CD4-positive, alpha-beta T cell treated with Interleukin-10 for 1 hour (primary cell): ENCODE data around the gene LRIT1.
A peak's percentile ranks its signal among the peaks of the same experiment; 100 is the strongest.

Experiments
- DNase-seq: peaks from one replicate; pipeline ENCODE4 v3.0.0-alpha.2; 2020

LRIT1 gene

DNA sequence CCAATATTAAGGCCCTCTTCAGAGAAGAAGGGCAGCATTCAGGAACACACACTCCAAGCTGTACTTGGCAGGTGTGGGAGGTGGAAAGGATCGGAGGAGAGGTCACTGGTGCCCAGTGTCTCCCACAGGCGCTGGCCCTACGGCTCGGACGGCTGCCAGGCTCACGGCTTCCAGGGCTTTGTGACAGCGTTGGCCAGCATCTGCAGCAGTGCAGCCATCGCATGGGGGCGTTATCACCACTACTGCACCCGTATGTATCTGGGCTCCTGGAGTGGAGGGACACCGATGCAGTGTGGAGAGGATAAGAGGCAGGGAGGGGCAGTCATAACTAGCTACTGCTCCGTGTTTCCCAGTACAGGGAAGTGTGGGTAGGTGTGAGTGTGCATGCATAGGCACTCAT lies 7.4 kb upstream of the LRIT1 start:
- DNase-seq, result no peak

- no peak for DNase-seq
Measured at GRCh38 chr10:84247496-84247895, 6.2 kb upstream of the LRIT1 start.

GRCh38 chr10:84244651-84245270 lies 3.4 kb upstream of the LRIT1 start, which contains the start of gene RGR:
Gene RGR, plus strand, starts transcription at chr10:84245053. Its CDS starts 38 bp downstream, at chr10:84245091.
- DNase-seq, result no peak

GRCh38 chr10:84243759-84244158 lies 2.4 kb upstream of the LRIT1 start:
- DNase-seq, result no peak

DNA sequence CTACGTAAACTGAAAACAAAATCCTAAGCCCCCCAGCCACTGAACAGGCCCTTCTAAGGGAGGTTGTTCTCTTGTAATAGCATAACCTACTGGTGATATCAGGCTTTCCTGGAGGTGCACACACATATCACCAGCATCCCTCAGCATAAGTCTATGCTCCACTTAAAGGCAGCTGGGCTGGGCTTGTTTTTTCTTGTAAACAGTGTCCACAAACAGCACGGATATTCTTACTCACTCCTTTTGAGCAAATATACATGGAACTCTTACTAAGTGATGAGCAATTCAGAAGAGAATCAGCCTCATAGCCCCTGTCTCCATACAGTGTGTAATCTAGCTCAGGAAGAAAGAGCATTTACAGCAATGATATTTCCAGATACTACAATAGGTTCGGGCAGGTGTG lies 2.4 kb downstream of the LRIT1 start:
- no peak for DNase-seq

DNA sequence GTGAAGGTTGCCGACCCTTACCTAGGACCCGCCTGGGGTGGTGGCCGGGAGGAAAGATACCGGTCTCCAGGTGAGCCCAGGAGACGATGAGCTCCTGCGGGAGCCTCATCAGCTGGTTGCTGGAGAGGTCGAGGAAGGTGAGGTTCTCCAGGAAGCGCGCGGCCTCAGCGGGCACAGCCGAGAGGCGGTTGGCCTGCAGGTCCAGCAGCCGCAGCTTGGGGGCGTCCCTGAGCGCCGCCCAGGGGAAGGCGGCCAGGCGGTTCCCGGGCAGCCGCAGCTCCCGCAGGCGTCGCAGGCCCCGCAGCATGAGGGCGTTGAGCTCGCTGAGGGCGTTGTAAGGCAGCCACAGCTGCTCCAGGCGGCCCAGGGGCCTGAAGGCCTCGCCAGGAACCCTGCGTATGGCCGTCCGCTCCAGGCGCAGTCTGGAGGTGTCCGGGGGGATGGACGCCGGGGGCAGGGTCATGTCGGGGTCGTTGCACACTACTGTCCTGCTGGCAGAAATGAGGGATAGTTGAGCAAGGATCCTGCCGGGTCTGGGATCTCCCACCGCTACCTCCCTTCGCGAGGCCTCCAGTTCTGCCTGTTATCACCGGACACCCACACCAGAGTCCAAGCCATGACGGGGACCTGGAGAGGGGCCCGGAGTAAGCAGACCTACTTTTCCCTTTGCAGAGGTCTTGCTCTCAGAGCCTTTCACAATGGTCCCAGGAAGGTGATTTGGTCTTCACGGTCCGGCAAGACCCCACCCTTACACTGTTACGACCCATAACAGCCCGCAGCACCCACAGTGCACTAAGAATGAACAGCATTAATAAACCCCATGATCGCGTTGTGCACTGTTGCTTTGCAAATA lies 3.9 kb downstream of the LRIT1 start:
- DNase-seq, result no peak

- DNase-seq, result no peak
Measured at GRCh38 chr10:84236807-84237198, 4.5 kb downstream of the LRIT1 start.

DNA sequence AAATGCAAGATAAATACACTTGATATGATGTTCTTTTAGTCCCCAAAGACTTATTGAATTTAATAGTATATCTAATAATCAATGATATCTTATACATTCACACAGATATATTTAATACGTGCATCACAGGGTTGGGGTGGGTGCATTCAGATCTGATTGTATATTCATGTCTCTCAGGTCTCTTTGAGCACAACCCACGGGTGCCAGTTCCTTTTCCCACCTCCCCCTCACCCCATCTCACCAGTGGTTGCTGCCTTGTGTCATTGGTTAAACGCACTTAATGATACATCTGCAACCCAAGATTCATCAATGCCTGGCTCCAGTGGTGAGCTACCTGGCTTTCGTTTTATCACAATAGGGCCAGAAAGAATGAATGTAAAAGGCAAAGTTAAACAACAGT lies 6.2 kb downstream of the LRIT1 start:
- DNase-seq, result no peak

- no peak for DNase-seq
Measured at GRCh38 chr10:84234479-84234878, 6.9 kb downstream of the LRIT1 start.

DNA sequence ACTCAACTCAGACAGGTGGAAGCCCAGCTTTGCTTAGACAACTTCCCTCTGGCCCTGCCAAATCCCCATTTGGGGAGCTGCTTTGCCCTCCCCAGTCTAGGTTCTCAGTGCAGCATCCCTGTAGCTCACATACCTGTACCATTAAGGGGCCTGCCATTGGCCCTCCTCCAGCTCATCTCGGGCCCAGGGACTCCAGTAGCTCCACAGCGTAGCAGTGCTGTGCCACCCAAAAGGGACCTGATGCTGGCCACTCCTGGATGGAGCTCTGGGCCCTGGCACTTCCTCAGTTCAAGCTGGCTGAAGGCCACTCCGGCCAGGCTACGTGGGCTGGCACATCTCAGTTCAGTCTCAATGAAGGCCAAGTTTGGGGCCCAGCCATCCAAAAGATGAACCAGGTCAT lies 7.4 kb downstream of the LRIT1 start:
- DNase-seq, result no peak

DNA sequence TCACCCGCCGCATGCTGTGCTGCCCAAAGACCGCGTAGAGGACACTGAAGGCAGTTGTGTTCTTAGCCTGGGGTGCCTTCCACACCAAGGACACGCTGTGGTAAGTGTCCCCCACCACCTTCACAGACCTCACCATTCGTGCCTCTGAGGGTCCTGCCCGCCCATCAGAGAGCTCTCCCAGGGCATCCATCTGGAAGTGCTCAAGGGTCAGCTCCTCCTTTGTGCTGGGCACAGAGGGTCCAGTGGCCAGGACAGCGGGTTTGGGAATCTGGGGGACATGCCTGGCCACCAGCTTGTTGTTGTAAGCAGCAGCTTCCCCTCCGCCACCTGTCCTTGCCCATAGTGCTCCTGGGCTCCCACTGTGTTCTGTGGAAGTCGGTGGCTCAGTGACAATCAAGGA lies 9.0 kb downstream of the LRIT1 start:
- DNase-seq, result no peak

- no peak for DNase-seq
Measured at GRCh38 chr10:84230359-84230758, 11.0 kb downstream of the LRIT1 start.

GRCh38 chr10:84227810-84228209 lies 13.5 kb downstream of the LRIT1 start:
- no peak for DNase-seq

DNA sequence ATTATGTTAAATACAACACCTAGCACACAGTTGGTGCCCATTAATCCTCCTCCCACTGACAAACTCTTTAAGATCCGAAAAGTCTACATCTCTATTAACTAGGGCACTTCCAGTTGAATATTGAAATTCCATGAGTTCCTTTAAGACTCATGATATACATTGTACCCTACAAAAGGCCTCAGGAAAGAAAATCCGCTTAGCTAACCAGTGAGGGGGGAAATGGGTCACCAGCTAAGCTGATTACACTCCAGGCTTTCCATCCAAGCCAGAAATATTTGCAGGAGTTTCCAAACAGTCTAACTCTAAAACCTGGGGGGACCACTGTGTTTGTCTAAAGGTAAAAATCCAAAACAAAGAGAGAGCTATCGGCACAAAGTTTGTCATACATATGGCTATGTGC lies 14.7 kb downstream of the LRIT1 start:
- DNase-seq, result no peak

- no peak for DNase-seq
Measured at GRCh38 chr10:84225427-84226173, 15.7 kb downstream of the LRIT1 start, which contains the start of gene LRIT2. Gene LRIT2, minus strand, starts transcription at chr10:84225544. Its CDS starts 24 bp downstream, at chr10:84225520.

DNA sequence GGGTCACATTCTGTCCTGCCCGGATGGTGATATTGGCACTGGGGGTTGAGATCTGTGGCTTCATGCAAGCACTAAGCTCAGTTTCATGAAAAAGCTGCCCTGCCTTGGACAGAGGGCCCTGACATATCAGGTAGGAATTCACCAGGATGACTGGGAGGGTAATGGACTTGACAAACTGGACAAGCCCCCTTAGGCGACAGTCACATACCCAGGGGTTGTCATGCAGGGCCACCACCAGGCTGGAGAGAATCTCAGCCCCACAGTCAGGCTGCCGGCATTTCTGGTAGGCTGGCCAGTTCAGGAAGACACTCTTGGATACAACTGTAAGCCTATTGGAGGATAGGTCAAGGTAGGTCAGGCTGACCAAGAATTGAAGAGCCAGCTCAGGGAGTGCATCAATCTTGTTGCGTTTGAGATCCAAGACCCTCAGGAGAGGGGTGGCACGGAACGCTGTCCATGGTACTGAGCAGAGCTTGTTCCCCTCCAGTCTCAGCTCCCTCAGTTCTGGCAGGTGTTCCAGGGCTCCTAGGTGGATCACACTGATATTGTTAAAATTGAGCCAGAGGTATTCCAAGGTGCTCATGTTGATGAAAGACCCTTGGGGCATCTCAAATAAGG lies 16.8 kb downstream of the LRIT1 start:
- DNase-seq, result no peak

DNA sequence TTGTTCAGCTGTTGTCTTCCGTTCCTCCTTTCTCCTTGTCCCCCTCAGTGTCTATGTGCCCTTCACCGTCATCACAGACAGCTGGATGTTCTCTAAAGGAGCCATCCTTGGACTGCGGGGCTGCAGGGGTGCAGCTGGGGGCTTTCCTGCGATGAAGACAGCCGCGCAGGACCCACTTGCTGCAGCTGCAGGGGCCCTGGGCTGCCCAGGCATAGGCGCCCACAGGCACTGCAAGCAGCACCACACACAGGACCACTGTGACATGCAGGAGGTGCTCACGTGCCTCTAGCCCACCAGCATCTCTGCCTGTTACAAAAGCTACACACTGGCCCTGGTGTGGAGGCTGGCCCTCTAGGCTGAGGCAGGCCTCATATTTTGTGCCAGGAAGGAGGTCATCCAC lies 19.4 kb downstream of the LRIT1 start:
- DNase-seq, result no peak

GRCh38 chr10:84217746-84218145 lies 23.6 kb downstream of the LRIT1 start:
- DNase-seq, result no peak

DNA sequence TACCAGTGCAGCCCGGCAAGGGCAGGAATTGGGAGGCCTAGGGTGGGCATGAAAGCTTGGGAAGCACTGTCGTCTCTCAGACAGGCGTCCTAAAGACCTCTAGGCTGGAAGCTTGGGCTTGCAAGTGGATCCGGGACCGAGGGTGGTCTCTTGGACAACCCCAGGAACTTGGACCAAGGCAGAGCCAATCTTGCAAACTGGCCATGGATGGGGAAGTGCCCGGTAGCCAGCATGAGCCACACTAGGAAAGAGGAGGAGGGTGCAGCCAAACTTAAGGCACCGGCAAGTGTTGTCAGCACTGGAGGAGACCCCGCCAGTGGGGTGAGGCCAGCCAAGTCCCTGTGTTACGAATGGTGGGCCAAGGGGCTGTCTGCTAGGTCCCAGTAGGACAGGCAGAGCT lies 24.5 kb downstream of the LRIT1 start:
- no peak for DNase-seq

DNA sequence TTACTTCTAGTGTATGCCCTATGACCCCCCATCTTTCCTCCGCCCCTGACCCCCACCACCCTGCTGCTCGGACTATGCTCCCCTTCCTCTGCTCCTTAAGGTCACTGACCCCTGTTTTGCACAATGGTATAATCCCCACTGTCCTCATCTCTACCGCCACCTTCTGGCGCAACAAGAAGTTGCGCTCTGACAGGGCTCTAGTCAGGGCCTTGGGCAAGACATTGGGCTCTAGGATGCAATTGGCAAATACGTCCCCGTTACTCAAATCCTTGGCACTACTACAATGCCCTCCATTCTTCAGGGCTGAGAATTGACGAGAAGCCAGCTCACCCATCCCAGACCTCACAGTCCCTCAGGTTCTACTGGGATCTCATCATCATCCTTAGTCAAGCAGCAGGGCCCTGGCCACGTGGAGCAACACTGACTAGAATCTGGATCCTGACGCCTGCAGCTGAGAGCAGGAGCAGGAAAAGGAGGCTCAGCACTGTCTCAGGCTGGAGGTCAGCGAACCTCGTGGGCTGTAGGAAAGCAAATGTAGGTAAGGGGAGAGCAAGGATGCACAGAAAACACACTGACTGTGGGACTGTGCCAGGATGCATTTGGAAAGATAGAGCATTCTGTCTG lies 26.6 kb downstream of the LRIT1 start:
- peak; percentile 49 for DNase-seq

DNA sequence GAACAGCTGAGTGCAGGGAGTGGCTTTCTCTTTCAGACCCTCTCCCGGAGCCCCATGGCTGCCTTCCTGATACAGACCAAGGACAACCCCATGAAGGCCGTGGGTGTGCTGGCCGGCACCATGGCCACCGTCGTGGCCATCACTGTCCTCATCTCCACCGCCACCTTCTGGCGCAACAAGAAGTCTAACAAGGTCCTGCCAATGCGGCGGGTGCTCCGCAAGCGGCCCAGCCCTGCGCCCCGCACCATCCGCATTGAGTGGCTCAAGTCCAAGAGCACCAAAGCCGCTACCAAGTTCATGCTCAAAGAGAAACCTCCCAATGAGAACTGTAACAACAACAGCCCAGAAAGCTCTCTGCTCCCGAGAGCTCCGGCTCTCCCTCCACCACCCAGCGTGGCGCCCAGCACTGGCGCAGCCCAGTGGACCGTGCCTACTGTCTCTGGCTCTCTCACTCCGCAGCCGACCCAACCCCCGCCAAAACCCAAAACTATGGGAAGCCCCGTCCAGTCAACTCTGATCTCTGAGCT lies 27.2 kb downstream of the LRIT1 start:
- DNase-seq, result no peak

- DNase-seq, result no peak
Measured at GRCh38 chr10:84213076-84213475, 28.3 kb downstream of the LRIT1 start.

DNA sequence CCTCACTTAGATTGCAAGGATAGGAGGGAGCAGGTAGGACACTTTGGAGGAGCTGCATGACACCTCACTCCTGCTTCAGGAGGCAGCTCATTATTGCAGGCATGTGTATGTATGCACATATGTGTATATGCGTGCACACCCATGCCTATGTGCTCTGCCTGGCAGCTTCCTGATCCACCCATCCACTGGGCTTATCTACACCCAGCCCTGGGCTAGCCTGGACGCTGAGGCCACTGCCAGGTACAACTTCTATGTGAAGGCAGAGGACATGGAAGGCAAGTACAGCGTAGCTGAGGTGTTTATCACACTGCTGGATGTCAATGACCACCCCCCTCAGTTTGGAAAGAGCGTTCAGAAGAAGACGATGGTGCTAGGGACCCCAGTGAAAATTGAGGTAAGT lies 29.3 kb downstream of the LRIT1 start:
- DNase-seq, result no peak
